HG03196 (cell line): ENCODE measurements around the gene CCPG1.

Source experiments
- ATAC-seq: cut with Tn5 transposase; IDR thresholded peaks from one replicate; pipeline ENCODE4 v1.9.1; 2021; ENCODE audit not compliant: unreplicated experiment

Gene CCPG1

GRCh38 chr15:55320963-55321362, 87.2 kb downstream of the CCPG1 start:
- no peak for ATAC-seq

GRCh38 chr15:55320238-55320550, 88.0 kb downstream of the CCPG1 start:
- ATAC-seq: no peak

GRCh38 chr15:55319537-55320237, 88.5 kb downstream of the CCPG1 start:
- ATAC-seq: peak; percentile 31

DNA sequence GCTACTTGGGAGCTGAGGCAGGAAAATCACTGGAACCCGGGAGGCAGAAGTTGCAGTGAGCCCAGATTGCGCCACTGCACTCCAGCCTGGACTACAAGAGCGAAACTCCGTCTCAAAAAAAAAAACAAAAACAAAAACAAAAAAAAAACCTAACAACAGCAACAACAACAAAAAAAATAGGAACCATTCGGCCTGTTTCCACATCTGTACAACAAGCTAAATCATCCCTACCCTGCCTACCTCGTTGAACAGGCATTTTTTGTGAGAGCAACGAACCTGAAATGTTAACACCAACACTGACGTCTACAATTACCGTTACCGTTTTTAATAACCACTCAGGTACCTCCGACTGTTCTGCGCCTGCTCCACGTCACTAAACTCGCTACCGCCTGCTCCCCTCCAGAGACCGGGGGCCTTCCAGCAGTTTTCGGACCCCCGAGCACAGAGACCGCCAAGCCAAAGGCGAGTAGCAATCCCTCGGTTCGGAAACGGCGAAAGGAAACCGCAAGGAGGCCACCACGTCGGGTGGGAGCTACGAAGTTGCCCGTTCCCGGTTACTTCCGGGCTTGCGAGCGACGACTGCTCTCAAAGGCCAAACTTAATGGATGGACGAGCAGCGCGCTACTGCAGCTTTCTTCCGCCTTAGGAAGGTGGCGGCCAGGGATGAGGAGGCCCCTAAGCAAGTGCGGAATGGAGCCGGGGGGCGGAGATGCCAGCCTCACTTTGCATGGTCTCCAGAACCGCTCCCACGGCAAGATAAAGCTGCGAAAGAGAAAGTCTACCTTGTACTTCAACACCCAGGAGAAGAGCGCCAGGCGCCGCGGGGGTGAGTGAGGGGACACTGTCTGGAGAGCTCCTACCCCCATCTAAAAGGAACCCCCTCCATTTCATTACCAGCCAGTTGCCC, 89.3 kb downstream of the CCPG1 start, which contains the start of the genes PIGB and PIGBOS1:
Gene PIGB (plus strand): TSS at position 635 of the 907 bp plus-strand sequence. CDS start 29 bp downstream, at position 664.
Gene PIGBOS1 (minus strand): TSS at position 536 of the 907 bp plus-strand sequence. CDS start 1,331 bp downstream, outside the sequence.
- peak; percentile 94 for ATAC-seq
